Skin of body (tissue), 2 donors: ENCODE measurements around the gene MYOM3. TPM values are rescaled to one million over a fixed set of nuclear protein-coding genes. Genes with fewer than 3 reads are reported as not detected.
"Not testable (repeated sequence)": the region's sequence is repeated elsewhere in the genome, so short reads cannot be mapped to it uniquely, and the experiment has no call there.

ENCODE experiments used
- DNase-seq: peaks from one replicate; lab custom pipeline; 2025; lab: John Stamatoyannopoulos, UW
- total RNA-seq: library from RNA; depleted of rRNA; stranded (reverse); fragments of >200 nt; gene quantifications from one replicate; pipeline ENCODE4 v1.2.3, GENCODE V29; 2014

Gene MYOM3
- total RNA-seq, 1 donor from 2014 or later: 32.7 TPM

DNA sequence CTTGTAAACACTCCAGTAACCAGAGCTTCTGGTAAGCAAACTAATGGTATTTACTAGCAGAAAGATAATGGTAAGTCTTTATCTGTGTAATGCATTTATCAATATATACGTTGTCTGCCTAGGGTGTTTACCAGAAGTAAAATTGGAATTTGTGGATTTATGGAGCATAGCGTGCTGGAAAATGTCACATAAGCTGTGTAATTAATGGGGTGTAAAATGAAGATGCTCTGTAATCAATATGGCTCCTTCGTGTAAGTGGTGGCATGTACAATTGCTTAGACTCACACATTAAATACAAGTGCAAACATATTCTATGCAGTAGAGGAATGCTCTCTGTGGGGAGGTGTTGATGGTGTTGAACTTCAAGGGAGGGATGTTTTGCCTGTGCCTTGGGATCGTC, 69.6 kb downstream of the MYOM3 start:
- DNase-seq: no peak

- no peak for DNase-seq
These were observed 75.8 kb downstream of the MYOM3 start for GRCh38 chr1:24036088-24036487.

- DNase-seq: no peak
These were observed 79.0 kb downstream of the MYOM3 start for GRCh38 chr1:24032981-24033380.

GRCh38 chr1:24030976-24031516, 80.9 kb downstream of the MYOM3 start:
- DNase-seq: not testable (repeated sequence)

DNA sequence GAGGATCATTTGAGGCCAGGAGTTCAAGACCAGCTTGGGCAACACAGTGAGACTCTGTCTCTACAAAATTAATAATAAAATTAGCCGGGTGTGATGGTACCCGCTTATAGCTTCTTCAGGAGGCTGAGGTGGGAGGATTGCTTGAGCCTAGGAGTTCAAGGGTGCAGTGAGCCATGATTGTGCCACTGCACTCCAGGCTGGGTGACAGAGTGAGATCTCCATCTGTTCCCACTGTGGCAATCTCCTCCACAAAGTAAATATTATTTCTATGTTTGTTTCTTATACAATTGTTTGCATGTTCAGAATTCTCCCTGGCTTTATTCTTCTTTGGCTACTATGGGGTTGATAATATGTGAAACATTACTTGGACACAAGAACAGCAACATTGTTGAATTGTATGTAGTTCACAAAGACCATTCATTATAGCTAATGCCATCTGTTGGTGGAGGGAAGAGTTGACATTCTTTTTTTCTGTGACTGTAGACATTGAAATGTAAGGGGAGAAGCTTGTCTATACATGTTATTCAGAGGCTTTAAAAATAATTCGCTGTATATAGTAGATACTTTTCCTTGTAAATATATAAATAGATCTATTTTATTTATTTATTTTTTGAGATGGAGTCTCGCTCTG, 84.0 kb downstream of the MYOM3 start:
- peak; percentile 84 for DNase-seq

DNA sequence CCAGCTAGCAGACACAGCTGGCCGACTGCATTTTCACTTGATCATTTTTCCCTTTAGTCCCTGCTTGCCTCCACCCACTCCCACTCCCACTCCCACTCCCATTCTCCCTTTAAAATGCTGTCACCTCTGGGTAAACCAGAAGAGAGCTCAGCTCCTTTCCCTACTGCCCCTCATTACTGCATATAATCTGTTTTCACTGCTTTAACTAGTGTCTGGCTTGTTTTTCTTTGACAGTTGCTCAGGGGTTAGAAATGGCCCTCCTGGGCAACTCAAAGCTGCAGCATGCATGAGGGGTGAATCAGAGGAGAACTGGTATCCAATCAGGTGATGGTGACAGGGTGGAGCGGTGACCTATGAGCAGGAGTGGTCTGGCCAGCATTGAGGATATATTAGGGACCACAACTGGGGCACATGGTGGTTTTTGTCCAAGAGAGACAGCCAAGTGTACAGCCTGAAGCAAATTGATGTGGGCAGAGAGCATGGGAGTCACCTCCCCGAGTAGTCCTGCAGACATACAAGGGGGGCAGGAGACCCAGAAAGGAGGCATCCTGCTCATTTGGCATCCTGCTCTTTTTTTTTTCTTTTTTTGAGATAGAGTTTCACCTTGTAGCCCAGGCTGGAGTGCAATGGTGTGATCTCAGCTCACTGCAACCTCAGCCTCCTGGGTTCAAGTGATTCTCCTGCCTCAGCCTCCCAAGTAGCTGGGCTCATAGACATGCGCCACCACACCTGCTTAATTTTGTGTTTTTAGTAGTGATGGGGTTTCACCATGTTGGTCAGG, 89.2 kb downstream of the MYOM3 start:
- no peak for DNase-seq

DNA sequence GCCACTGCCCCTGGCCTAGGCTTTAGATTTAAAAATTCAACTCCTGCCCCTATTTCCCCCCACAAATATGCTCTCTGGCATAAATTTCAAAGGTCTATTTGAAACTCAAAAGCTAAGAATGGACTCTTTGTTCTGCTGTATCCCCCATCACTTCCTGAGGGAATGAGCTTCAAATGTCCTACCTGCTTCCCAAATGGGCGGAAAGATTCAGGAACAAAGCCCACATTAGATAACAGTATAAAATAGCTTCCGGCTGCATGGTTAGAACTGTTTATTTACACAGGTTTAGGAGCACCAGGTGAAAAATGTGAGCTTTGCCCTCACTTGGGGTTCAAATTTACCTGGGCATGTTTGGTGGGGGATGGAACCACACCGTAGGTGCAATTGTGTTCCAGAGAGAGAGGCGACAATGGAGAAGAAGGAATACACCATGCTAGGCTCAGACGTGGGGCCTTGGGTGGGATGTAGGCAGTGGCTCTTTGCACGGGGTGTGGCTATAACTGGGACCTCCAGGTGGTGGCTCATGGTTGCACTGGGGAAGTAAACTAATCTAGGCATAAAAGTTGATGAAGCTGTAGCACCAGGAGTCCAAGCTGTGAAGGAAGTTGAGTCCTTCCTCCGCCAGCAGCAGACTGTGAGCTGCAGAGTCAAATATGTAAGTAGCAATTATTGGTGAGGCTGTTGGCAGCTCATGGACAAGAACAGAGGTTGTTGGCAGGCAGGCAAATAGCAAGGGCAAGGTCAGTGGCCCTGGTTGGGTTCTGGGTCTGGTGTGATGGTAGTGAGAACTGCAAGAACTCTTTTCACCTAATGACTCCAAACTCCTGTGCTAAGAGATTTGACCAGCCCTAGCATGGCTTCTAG, 90.3 kb downstream of the MYOM3 start:
- no peak for DNase-seq

DNA sequence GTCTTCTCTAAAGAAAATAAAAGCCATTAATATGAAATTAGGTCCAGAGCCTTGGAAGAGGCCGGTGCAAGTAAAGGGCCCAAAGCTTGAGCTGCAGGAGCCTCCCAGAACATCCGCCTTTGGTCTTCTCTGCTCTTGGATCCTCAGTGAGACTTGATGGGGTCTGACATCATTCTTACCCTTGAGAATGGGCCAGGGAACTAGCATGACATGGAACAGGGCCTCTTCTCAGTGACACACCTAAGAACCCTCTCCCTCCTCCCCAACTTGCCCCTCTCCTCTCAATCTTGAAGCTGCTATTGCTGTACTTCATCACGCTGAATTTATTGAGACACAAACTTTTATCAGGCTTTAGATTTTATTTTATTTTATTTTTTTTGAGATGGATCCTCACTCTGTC, 91.5 kb downstream of the MYOM3 start:
- no peak for DNase-seq

DNA sequence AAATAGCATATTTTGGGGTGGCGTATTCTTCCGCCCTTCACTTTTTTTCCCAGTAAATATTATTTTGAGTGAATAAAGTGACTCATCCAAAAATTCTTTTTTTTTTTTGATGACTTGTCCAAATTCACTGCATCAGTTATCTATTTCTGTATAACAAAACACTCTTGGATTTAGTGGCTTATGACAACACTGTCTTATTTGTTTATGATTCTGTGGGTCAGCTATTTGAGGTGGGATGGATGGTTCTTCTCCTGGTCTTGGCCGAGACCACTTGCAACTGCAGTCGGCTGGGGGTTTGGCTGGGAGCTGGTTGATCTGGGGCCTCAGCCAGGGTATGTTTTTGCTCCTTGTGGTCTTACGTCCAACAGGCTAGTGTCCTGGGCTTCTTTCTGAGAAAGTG, 91.9 kb downstream of the MYOM3 start:
- peak; percentile 29 for DNase-seq

- DNase-seq: peak; percentile 97
These were observed 93.0 kb downstream of the MYOM3 start for GRCh38 chr1:24018611-24019580.

DNA sequence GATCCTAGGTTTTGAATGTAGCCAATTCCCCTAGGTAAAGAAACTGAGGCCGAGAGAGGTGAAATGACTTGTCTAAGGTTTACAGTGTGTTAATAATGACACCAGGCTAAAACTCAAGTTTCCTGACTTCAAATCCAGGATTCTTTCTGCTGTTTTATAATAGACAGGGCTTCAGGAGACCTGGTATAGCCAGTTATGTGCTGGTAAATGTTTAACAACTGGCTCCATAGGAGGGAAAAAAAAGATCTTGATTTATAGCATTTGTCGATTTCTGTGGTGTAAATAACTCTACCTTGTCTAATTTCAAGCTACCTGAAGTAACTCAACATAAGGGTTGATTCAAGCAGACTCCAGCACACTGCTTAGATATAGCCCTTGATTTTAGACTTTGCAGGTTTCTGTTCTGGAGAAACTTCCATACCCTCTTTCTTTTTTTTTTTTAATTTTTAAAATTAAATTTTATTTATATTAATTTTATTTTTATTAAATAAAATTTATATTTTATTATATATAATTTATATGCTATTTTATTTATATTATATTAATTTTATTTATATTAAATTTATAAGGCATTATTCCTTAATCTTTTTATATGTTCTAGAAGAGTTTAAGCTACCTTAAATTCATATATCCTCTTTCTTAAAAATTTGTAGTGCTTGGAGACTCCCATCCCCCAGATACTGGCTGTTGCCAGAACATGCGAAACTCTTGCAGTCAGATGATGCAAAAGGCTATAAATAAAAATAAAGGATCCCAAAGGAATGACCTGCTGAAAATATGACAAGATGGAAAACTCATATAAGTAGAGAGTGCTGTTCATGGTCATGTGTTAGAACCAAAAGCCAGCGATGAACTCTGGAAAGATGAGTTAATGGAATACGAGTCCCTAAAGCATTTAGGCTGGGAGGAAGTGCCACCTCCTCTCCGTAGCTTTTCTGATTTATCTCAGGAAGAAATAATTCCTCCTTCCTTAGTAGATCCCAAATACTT, 96.4 kb downstream of the MYOM3 start:
- DNase-seq: peak; percentile 95

DNA sequence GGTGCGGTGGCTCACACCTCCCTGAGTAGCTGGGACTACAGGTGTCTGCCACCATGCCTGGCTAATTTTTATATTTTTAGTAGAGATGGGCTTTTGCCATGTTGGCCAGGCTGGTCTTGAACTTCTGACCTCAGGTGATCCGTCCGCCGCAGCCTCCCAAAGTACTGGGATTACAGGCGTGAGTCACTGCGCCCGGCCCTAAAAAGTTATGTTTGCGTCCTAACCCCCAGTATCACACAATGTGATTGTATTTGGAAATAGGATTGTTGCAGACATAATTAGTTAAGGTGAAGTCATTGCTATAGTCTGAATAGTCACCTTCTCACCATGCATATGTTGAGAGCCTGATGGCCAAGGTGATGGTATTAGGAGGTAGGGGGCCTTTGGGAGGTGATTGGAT, 99.1 kb downstream of the MYOM3 start:
- DNase-seq: not testable (repeated sequence)

DNA sequence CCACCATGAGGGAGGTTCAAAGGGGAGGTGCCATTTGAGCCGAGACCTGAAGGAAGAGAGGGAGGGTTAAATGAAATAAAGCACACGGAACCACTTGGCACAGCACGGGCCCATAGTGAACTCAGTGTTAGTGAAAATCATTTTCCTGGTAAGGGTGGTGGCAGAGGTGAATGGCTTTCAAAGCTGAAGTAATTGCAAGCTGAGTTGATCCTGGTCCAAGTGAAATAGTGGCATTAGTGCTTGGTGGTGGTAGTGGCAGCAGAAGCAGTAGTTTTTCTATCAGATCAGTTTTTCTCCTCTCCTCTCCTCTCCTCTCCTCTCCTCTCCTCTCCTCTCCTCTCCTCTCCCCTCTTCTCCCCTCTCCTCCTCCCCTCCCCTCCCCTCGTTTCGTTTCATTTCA, 101.3 kb downstream of the MYOM3 start:
- no peak for DNase-seq

GRCh38 chr1:24009406-24009805, 102.5 kb downstream of the MYOM3 start:
- no peak for DNase-seq

DNA sequence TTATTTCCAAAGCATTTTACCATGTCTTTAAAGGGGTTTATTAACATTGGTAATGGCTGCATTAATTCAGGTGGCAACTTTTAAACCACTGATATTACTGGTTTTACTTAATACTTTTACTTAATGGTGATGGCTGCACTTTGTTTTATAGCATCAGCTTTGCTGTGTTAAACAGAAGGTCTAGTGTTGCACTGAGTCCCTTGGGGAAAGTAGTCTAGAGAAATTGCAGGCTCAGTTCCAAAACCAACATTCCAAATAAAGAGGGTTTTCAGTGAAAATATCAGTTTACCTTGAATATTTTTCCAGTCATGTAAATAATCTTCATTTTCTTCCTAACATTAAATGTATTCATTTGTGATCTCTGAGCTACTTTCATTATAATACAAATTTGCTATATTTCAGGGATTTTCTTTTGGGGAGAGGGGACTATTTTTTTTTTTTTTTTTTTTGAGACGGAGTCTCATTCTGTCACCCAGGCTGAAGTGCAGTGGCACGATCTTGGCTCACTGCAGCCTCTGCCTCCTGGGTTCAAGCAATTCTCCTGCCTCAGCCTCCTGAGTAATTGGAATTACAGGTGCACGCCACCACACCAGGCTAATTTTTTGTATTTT, 103.3 kb downstream of the MYOM3 start:
- DNase-seq: not testable (repeated sequence)

GRCh38 chr1:24007079-24007478, 104.9 kb downstream of the MYOM3 start:
- DNase-seq: no peak
